Ectodermal cell (in vitro differentiated cells): ENCODE data around the gene EVX2.

ENCODE experiments used
- H3K27ac ChIP-seq: 2 replicates; pipeline ENCODE4 v1.7.0; 2013; ENCODE audit warnings: mild to moderate bottlenecking, low read depth, low read length; ENCODE audit not compliant: insufficient read depth, poor library complexity, severe bottlenecking
- H3K27me3 ChIP-seq: 2 replicates; pipeline ENCODE4 v1.7.0; 2013; ENCODE audit warnings: mild to moderate bottlenecking, low read length; ENCODE audit not compliant: insufficient read depth, control insufficient read depth, poor library complexity, severe bottlenecking
- H3K36me3 ChIP-seq: one replicate; pipeline ENCODE4 v1.7.0; 2013; ENCODE audit warnings: low read length; ENCODE audit not compliant: control insufficient read depth, insufficient read depth
- H3K4me1 ChIP-seq: one replicate; pipeline ENCODE4 v1.7.0; 2013; ENCODE audit warnings: low read length; ENCODE audit not compliant: control insufficient read depth, insufficient read depth
- H3K4me3 ChIP-seq: 2 replicates; pipeline ENCODE4 v1.7.0; 2013; ENCODE audit warnings: low read depth, low read length, control low read depth; ENCODE audit not compliant: insufficient read depth
- H3K9me3 ChIP-seq: 2 replicates; pipeline ENCODE4 v1.7.0; 2013; ENCODE audit warnings: mild to moderate bottlenecking, low read length, moderate library complexity; ENCODE audit not compliant: control insufficient read depth
- WGBS, 2 experiments: methylation state at CpG; one replicate each; pipeline ENCODE4 v1.1.7; 2013; ENCODE audit warnings: missing lambda C conversion rate in 2 of 2; 5-methylcytosine and 5-hydroxymethylcytosine counted together

EVX2 gene

DNA sequence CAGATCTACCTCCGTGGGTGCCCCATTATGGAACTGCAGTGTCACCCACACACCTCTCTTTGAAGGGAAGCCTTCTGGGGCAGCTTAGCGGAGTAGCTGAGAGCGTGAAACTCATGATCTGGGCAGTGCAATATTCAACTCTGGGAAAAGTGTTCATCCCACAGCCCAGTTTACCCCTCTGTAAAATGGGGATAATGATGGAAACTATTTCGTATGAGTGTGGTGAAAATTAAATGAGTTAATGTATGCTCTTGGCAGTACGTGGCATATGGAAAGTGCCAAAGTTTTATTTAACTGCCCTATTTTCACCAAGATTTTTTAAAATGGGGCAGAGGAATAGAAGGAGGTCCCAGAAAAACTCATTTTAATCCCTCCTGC, 11.5 kb downstream of the EVX2 start:
- Histone ChIP-seq H3K9me3 (no peaks in the 10 kb centered on the region), H3K27me3 (peaks cover 99% of the 10 kb centered on the region), H3K4me1 (no peaks in the 10 kb centered on the region), H3K36me3 (no peaks in the 10 kb centered on the region), H3K27ac (no peak overlapping the region), H3K4me3 (no peak overlapping the region)
- 86 to 87% methylated on average over 5 of the region's 5 CpGs for WGBS, 2 experiments

GRCh38 chr2:176071330-176072291, 12.2 kb downstream of the EVX2 start:
- H3K27ac ChIP-seq: no peak overlapping the region

GRCh38 chr2:176068419-176068832, 15.3 kb downstream of the EVX2 start:
- H3K36me3 ChIP-seq: no peaks in the 10 kb centered on the region
- WGBS, 2 experiments: 88 to 89% methylated on average over 30 of the region's 30 CpGs
- H3K27ac ChIP-seq: no peak overlapping the region
- no peaks in the 10 kb centered on the region for H3K9me3 ChIP-seq
- peaks cover 87% of the 10 kb centered on the region for H3K27me3 ChIP-seq
- H3K4me1 ChIP-seq: no peaks in the 10 kb centered on the region
- H3K4me3 ChIP-seq: no peak overlapping the region

More at GRCh38 chr2:176071330-176072291, 12.2 kb downstream of the EVX2 start:
- no peak overlapping the region for H3K4me3 ChIP-seq
- H3K36me3 ChIP-seq: no peaks in the 10 kb centered on the region
- 88 to 91% methylated on average over 57 to 58 of the region's 58 CpGs for WGBS, 2 experiments
- H3K27me3 ChIP-seq: peaks cover 95% of the 10 kb centered on the region
- H3K4me1 ChIP-seq: no peaks in the 10 kb centered on the region
- no peaks in the 10 kb centered on the region for H3K9me3 ChIP-seq

GRCh38 chr2:176067589-176068418, 16.0 kb downstream of the EVX2 start:
- no peak overlapping the region for H3K27ac ChIP-seq
- H3K4me3 ChIP-seq: no peak overlapping the region
- H3K9me3 ChIP-seq: no peaks in the 10 kb centered on the region
- peaks cover 81% of the 10 kb centered on the region for H3K27me3 ChIP-seq
- 91 to 92% methylated on average over 38 of the region's 38 CpGs for WGBS, 2 experiments
- H3K36me3 ChIP-seq: no peaks in the 10 kb centered on the region
- H3K4me1 ChIP-seq: no peaks in the 10 kb centered on the region

GRCh38 chr2:176066645-176067588, 16.8 kb downstream of the EVX2 start:
- no peak overlapping the region for H3K27ac ChIP-seq
- no peaks in the 10 kb centered on the region for H3K4me1 ChIP-seq
- peaks cover 73% of the 10 kb centered on the region for H3K27me3 ChIP-seq
- no peaks in the 10 kb centered on the region for H3K9me3 ChIP-seq
- 87 to 90% methylated on average over 56 of the region's 56 CpGs for WGBS, 2 experiments
- no peaks in the 10 kb centered on the region for H3K36me3 ChIP-seq
- H3K4me3 ChIP-seq: no peak overlapping the region

GRCh38 chr2:176063958-176064357, 19.8 kb downstream of the EVX2 start:
- Histone ChIP-seq H3K27ac (no peak overlapping the region), H3K36me3 (no peaks in the 10 kb centered on the region), H3K9me3 (no peaks in the 10 kb centered on the region), H3K27me3 (peaks cover 51% of the 10 kb centered on the region), H3K4me1 (no peaks in the 10 kb centered on the region), H3K4me3 (no peak overlapping the region)
- WGBS, 2 experiments: 72 to 82% methylated on average over 2 of the region's 2 CpGs

- no peak overlapping the region for H3K4me3 ChIP-seq
- peaks cover 2% of the 10 kb centered on the region for H3K27me3 ChIP-seq
- no peaks in the 10 kb centered on the region for H3K36me3 ChIP-seq
- no peaks in the 10 kb centered on the region for H3K9me3 ChIP-seq
- H3K27ac ChIP-seq: no peak overlapping the region
- 80 to 83% methylated on average over 1 of the region's 1 CpG for WGBS, 2 experiments
- no peaks in the 10 kb centered on the region for H3K4me1 ChIP-seq
Observed at GRCh38 chr2:176056406-176056805, 27.4 kb downstream of the EVX2 start.

GRCh38 chr2:176039375-176039774, 44.4 kb downstream of the EVX2 start:
- Histone ChIP-seq H3K36me3 (no peaks in the 10 kb centered on the region), H3K4me3 (no peak overlapping the region), H3K27me3 (no peaks in the 10 kb centered on the region), H3K4me1 (no peaks in the 10 kb centered on the region), H3K9me3 (no peaks in the 10 kb centered on the region), H3K27ac (no peak overlapping the region)
- 84% methylated on average over 3 of the region's 3 CpGs for WGBS, 2 experiments

GRCh38 chr2:176038694-176039093, 45.1 kb downstream of the EVX2 start:
- WGBS, 2 experiments: 88 to 95% methylated on average over 1 to 2 of the region's 2 CpGs
- no peak overlapping the region for H3K4me3 ChIP-seq
- no peak overlapping the region for H3K27ac ChIP-seq
- no peaks in the 10 kb centered on the region for H3K9me3 ChIP-seq
- no peaks in the 10 kb centered on the region for H3K36me3 ChIP-seq
- H3K27me3 ChIP-seq: no peaks in the 10 kb centered on the region
- no peaks in the 10 kb centered on the region for H3K4me1 ChIP-seq
